Measurements from ENCODE around the gene OCA2.

OCA2 gene

DNA sequence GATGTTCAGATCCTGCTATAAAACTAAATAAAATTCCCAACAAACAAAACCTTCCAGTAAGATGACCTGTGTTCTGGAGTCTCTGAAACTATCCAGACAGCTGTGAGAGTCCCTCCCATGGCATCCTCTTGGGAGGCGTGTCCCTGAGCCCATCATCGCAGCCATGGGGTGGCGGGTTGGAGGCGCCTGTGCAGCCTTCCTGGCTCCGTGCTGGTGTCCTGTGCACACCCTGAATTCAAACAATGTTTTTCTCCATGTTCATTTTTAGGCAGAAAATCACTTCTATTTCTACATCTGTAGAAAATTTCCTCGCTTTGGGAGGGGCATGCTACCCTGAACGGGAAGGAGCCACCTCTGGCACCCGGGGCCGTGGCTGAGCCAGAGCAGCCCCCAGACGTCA lies 19.4 kb upstream of the OCA2 start:
- TF ChIP-seq TEAD4 (IDR thresholded peaks at IDR 0.05): no peak
- TF ChIP-seq CEBPB (IDR thresholded peaks at IDR 0.05): no peak
- no peak for TF ChIP-seq EP300 (IDR thresholded peaks at IDR 0.05; ENCODE audit: borderline replicate concordance)
- no peak for TF ChIP-seq RAD21 (IDR thresholded peaks at IDR 0.05; ENCODE audit: low read depth)
- no peak for TF ChIP-seq TAF1 (IDR thresholded peaks at IDR 0.05; ENCODE audit: low read depth)
- TF ChIP-seq ZBTB7A (IDR thresholded peaks at IDR 0.05; ENCODE audit: low read depth): no peak
- TF ChIP-seq, protein P1, sequence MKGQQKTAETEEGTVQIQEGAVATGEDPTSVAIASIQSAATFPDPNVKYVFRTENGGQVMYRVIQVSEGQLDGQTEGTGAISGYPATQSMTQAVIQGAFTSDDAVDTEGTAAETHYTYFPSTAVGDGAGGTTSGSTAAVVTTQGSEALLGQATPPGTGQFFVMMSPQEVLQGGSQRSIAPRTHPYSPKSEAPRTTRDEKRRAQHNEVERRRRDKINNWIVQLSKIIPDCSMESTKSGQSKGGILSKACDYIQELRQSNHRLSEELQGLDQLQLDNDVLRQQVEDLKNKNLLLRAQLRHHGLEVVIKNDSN (IDR thresholded peaks at IDR 0.05): no peak
- TF ChIP-seq NFIC (IDR thresholded peaks at IDR 0.05): no peak
- TF ChIP-seq YY1 (IDR thresholded peaks at IDR 0.05; ENCODE audit: low read depth): no peak
- TF ChIP-seq, protein P2, sequence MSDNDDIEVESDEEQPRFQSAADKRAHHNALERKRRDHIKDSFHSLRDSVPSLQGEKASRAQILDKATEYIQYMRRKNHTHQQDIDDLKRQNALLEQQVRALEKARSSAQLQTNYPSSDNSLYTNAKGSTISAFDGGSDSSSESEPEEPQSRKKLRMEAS (IDR thresholded peaks at IDR 0.05): no peak
- TF ChIP-seq, protein P3, sequence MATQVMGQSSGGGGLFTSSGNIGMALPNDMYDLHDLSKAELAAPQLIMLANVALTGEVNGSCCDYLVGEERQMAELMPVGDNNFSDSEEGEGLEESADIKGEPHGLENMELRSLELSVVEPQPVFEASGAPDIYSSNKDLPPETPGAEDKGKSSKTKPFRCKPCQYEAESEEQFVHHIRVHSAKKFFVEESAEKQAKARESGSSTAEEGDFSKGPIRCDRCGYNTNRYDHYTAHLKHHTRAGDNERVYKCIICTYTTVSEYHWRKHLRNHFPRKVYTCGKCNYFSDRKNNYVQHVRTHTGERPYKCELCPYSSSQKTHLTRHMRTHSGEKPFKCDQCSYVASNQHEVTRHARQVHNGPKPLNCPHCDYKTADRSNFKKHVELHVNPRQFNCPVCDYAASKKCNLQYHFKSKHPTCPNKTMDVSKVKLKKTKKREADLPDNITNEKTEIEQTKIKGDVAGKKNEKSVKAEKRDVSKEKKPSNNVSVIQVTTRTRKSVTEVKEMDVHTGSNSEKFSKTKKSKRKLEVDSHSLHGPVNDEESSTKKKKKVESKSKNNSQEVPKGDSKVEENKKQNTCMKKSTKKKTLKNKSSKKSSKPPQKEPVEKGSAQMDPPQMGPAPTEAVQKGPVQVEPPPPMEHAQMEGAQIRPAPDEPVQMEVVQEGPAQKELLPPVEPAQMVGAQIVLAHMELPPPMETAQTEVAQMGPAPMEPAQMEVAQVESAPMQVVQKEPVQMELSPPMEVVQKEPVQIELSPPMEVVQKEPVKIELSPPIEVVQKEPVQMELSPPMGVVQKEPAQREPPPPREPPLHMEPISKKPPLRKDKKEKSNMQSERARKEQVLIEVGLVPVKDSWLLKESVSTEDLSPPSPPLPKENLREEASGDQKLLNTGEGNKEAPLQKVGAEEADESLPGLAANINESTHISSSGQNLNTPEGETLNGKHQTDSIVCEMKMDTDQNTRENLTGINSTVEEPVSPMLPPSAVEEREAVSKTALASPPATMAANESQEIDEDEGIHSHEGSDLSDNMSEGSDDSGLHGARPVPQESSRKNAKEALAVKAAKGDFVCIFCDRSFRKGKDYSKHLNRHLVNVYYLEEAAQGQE (IDR thresholded peaks at IDR 0.05; ENCODE audit: low read depth): no peak
- no peak for TF ChIP-seq TCF12 (IDR thresholded peaks at IDR 0.05; ENCODE audit: low read depth)
- TF ChIP-seq FOXM1 (IDR thresholded peaks at IDR 0.05; ENCODE audit: borderline replicate concordance, low read depth): no peak
- no peak for TF ChIP-seq CREB1 (IDR thresholded peaks at IDR 0.05; ENCODE audit: low read depth)
- no peak for TF ChIP-seq EGR1 (IDR thresholded peaks at IDR 0.05)

DNA sequence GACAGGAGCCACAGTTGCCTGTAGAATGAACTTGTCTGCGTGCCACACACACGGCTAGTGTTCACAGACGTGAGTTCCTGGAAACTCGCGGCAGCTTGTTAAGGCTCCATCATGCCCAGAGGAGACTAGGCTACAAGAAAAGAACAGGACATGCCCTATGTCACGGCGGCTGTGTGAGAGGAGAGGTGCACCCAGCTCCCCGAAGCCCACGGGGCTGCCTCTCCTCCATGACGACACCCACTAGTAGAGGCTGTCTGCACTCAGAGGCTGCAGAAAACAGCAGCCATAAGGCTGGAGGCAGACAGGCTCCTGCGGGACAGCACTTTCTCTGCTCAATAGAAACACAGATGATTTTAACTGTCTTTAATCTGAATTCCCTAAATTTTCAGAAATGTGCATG lies 19.0 kb upstream of the OCA2 start:
- TF ChIP-seq FOXM1 (IDR thresholded peaks at IDR 0.05; ENCODE audit: borderline replicate concordance, low read depth) (no peak), TCF12 (IDR thresholded peaks at IDR 0.05; ENCODE audit: low read depth) (no peak)
- TF ChIP-seq, protein P1 (IDR thresholded peaks at IDR 0.05): no peak

DNA sequence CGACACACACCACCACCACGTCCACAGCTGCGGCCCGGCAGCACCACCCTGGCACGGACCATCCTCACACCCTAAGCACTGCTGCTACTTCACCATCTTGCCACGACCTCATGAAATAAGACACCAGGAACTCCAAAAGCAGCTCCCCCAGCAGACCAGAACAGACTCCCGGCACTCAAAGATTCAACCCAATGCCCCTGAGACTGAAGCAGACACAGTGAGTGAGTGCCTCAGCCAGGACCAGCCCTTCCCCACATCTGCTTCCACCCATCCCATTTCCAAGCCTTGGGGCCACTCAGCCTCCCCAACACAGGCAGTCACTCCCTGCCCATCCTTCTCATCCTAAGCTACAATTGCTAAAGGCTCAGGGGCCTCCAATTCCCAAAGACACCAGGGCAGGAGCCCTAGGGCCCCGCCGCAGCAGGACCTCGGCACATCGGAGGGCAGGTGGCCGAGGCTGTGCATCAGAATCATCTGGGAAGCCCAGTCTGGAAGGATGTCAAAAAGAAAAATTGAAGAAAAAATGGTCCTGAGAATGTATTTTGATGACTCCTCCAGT lies 18.4 kb upstream of the OCA2 start:
- TF ChIP-seq CREB1 (IDR thresholded peaks at IDR 0.05; ENCODE audit: low read depth): no peak
- no peak for TF ChIP-seq YY1 (IDR thresholded peaks at IDR 0.05; ENCODE audit: low read depth)
- TF ChIP-seq TEAD4 (IDR thresholded peaks at IDR 0.05): no peak
- no peak for TF ChIP-seq EP300 (IDR thresholded peaks at IDR 0.05; ENCODE audit: borderline replicate concordance)
- TF ChIP-seq TCF12 (IDR thresholded peaks at IDR 0.05; ENCODE audit: low read depth): no peak
- no peak for TF ChIP-seq EGR1 (IDR thresholded peaks at IDR 0.05)
- TF ChIP-seq TAF1 (IDR thresholded peaks at IDR 0.05; ENCODE audit: low read depth): no peak
- TF ChIP-seq, protein P3 (IDR thresholded peaks at IDR 0.05; ENCODE audit: low read depth): no peak
- TF ChIP-seq FOXM1 (IDR thresholded peaks at IDR 0.05; ENCODE audit: borderline replicate concordance, low read depth): no peak
- TF ChIP-seq NFIC (IDR thresholded peaks at IDR 0.05): no peak
- TF ChIP-seq RAD21 (IDR thresholded peaks at IDR 0.05; ENCODE audit: low read depth): no peak
- TF ChIP-seq, protein P1 (IDR thresholded peaks at IDR 0.05): no peak
- no peak for TF ChIP-seq ZBTB7A (IDR thresholded peaks at IDR 0.05; ENCODE audit: low read depth)
- TF ChIP-seq CEBPB (IDR thresholded peaks at IDR 0.05): no peak
- TF ChIP-seq, protein P2 (IDR thresholded peaks at IDR 0.05): no peak

DNA sequence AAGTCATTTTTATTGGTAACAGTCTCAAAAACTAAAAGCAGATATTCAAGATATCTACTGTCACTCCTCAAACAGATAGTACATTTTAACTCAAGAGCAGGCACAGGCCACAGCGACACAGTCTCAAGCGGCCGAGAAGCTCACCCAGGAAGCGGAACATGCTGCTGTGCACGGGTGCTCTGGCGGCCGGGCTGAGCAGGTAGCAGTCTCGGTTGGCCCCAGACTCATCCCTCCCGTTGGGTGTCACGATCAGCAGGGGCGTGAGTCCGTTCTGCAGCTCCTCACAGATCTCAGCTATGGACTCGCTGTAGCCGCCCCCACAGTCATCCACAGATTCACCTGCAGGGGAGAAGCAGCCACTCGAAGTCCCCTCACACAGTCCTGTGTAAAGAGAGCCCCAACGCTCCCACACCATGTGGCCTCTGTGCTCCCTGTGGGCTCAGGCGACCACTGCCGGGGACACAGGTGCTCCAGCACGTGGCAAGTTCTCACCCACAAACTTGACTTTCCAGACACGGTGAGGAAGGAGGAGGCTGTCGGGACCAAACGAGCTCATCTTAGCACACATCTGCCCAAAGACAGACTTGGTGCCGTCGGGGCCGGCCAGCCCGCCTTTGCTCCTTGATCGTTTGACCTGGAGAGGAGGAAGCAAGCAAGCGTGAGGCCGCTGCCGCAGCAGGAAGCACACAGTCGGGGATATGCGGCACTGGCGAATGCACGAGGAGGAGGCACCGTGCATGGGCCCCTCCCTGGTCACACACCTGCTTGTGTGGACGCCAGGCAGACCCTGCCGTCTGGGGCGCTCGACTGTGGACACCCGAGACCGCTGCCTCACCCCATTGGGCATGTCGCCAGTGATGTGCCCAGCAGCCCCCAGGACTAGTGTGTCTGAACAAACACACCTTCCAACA lies 17.7 kb upstream of the OCA2 start:
- TF ChIP-seq TAF1 (IDR thresholded peaks at IDR 0.05; ENCODE audit: low read depth): no peak
- TF ChIP-seq TEAD4 (IDR thresholded peaks at IDR 0.05): no peak
- TF ChIP-seq, protein P1 (IDR thresholded peaks at IDR 0.05): no peak
- no peak for TF ChIP-seq YY1 (IDR thresholded peaks at IDR 0.05; ENCODE audit: low read depth)
- TF ChIP-seq, protein P3 (IDR thresholded peaks at IDR 0.05; ENCODE audit: low read depth): no peak
- TF ChIP-seq FOXM1 (IDR thresholded peaks at IDR 0.05; ENCODE audit: borderline replicate concordance, low read depth): no peak
- TF ChIP-seq EGR1 (IDR thresholded peaks at IDR 0.05): no peak
- no peak for TF ChIP-seq EP300 (IDR thresholded peaks at IDR 0.05; ENCODE audit: borderline replicate concordance)
